Stimulated activated CD4-positive, alpha-beta T cell treated with anti-CD3 and anti-CD28 coated beads, Interleukin-15, amount 100 ng/mL, for 24 hours (primary cell): Measurements from ENCODE around the gene ICAM1.
"Not testable (repeated sequence)": the region's sequence is repeated elsewhere in the genome, so short reads cannot be mapped to it uniquely, and the experiment has no call there.

ENCODE experiments used
- DNase-seq: peaks from one replicate; pipeline ENCODE4 v3.0.0-alpha.2; 2020

The ICAM1 gene, protein sequence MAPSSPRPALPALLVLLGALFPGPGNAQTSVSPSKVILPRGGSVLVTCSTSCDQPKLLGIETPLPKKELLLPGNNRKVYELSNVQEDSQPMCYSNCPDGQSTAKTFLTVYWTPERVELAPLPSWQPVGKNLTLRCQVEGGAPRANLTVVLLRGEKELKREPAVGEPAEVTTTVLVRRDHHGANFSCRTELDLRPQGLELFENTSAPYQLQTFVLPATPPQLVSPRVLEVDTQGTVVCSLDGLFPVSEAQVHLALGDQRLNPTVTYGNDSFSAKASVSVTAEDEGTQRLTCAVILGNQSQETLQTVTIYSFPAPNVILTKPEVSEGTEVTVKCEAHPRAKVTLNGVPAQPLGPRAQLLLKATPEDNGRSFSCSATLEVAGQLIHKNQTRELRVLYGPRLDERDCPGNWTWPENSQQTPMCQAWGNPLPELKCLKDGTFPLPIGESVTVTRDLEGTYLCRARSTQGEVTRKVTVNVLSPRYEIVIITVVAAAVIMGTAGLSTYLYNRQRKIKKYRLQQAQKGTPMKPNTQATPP

DNA sequence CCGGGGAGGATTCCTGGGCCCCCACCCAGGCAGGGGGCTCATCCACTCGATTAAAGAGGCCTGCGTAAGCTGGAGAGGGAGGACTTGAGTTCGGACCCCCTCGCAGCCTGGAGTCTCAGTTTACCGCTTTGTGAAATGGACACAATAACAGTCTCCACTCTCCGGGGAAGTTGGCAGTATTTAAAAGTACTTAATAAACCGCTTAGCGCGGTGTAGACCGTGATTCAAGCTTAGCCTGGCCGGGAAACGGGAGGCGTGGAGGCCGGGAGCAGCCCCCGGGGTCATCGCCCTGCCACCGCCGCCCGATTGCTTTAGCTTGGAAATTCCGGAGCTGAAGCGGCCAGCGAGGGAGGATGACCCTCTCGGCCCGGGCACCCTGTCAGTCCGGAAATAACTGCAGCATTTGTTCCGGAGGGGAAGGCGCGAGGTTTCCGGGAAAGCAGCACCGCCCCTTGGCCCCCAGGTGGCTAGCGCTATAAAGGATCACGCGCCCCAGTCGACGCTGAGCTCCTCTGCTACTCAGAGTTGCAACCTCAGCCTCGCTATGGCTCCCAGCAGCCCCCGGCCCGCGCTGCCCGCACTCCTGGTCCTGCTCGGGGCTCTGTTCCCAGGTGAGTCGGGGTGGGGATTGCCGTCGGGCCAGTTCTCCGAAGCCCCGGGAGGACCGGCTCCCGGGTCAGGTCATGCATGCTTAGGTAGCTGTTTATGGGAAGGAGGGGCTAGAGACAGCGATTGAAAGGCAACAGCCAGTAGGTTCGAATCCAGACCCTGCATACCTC lies at the start of gene ICAM1:
Gene ICAM1, plus strand, starts transcription at position 505 of the 779 bp plus-strand sequence. Its CDS starts 40 bp downstream, at position 545.
- DNase-seq: peak; percentile 85

DNA sequence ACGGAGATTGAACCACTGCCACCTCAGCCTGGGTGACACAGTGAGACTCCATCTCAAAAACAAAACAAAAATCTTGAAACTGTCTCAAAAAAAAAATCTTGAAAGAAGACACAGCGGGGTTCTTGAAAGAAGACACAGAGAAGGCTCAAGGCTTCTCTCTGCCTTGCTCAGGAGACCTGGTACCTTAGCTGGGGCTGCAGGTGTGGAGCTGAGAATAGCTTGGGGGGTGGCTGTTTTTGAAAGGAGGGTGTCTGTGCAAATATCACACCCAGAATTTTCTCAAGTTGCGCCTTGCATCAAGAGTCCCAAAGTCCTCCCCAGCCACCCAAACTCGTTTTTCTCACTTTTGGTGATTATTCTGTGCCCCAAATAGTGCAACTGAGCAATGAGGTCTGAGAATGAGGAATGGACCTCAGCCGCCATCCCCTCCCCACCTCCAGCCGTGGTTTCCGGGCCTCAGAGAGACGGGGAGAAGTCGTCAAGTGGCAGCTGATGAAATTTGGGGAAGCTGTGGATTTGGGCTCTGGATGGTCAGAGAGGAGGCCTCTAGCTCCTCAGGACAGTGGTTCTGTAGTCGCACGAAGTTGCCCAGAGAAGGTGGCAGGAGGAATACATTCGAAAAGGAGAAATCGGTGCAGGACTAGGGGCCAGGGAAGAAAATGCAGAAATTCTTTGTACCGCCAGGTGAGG lies 48.6 kb upstream of the ICAM1 start:
- no peak for DNase-seq

DNA sequence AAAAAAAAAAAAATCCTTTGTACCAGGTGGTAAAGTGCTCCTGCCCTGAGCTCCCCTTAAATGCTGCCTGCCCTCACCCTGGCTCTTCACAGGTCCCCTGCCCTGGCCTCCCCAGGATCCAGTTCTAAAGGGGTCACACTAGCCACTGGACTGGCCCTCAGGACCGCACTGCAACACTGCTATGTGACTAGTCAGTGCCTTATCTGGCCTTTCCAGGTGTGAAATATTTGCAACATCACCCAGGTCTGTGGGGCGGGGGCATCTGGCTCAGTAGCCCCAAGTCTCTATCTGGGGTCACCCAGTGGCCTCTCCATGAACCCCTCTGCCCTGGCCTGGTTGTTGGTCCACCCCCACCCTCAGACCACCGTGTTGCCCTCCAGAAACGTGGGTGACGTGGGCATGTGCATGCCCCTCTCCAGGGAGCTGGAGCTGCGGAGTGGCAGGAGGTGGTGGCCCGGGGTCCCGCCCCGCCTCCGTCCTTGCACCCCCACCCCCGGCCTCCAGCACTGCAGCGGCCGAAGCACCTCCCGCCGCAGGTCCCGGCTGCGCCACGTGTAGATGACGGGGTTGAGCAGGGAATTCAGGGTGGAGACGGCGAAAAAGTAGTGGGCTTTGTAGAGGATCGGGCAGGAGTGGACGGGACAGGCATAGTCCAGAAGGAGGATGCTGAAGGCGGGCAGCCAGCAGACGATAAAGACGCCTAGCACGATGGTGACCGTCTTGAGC lies 47.3 kb upstream of the ICAM1 start:
- DNase-seq: no peak

DNA sequence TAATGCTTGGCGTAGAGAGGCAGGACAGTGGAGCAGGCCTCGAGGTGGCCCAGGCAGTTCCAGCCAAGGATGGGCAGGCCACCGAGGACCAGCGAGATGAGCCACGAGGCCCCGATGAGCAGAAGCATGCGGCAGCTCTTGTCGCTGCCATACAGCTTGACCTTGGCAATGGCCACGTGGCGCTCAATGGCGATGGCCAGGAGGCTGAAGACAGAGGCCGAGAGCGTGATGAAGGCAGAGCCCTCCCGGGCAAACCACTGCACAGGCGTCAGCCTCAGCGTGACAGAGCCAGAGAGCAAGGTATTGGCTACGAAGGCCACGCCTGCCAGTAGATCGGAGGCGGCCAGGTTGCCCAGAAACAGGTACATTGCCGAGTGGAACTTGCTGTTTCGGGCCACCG lies 46.6 kb upstream of the ICAM1 start:
- DNase-seq: no peak

DNA sequence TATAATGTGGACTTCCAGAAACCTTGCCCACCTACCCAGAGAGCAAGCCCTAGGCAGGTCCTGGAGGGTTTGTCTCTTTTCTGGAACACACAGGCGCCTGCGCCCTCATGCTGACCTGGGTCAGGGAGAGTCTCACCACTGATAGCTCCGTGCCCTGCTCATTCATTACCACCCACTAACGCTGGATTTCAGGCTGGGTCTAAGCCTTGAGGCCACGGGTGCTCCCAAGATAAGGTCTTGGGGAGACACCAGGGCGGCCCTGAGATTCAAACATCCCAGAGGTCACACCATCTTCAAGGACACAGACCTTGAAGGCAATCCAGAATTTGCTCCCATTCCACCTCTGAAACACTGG lies 44.9 kb upstream of the ICAM1 start:
- no peak for DNase-seq

DNA sequence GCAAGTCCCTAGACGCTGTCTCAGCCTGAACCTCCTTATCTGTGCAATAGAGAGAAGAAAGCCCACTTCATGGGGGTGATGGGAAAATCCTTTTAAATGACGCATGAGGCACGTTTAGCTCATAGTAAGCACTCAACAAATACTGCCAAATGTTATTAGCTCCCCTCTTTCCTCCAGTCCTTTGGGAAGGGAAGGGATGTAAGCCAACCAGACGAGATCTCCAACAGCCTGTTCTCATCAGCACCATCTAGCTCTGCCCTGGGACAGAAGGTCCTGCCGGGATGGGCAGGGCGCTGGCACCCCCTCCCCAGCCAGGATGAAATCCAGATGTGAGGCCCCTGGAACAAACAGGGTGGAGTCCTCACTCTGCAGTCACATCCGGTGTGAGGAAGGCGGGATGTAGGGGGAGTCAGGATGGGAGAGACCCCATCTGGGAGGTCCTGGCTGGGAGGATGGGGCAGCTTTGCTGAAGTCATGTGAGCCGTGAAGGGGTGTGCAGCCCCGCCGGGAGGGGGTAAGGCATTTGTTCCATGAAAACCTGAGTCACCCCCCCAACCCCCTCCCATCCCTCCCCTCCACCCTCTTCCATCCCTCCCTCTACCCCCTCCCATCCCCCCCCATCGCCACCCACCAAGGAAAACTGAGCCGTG lies 44.4 kb upstream of the ICAM1 start:
- DNase-seq: no peak

DNA sequence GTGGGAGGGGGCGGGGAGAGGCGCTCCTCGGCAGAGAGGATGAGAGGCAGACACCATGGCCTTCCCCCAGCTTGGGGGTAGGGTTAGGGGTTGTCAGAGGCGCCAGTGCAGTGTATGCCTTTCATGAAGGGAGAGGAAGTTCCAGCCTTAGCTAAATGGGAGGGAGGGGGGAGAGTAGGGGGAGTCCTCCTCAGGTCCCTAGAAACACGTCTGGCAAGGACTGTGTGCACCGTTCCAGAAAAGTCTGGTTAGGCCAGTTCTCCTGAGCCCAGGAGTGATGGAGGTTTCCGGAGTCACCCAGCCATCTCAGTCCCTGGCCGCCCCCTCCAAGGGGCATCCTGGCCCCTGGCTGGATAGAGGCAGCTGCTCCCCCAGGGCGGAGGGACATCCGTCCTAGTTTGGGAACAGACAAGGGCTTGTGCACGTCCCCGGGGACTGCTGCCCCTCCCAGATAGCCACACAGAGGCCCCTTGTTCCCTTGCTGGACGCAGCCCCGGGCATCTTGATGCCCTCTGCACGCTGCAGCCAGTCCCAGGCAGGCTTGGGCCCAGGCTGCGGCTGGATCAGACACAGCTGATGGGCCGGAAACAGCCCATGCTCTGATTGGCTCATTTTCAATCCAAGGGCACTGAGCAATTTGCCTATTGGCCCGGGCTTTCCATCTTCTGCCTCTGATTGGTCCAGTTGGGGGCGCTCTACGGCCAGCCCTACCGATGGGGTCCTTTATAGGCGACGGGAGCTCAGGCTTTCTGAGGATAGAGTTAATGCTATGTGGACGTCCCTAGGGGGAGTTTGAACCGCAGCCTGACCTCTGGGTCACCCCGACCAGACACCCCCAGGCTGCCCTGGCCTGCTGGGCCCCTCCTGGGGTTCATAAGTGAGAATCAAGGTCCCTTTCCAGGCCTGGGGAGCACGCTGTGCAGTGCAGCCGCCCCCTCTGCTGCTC lies 43.6 kb upstream of the ICAM1 start:
- DNase-seq: no peak

DNA sequence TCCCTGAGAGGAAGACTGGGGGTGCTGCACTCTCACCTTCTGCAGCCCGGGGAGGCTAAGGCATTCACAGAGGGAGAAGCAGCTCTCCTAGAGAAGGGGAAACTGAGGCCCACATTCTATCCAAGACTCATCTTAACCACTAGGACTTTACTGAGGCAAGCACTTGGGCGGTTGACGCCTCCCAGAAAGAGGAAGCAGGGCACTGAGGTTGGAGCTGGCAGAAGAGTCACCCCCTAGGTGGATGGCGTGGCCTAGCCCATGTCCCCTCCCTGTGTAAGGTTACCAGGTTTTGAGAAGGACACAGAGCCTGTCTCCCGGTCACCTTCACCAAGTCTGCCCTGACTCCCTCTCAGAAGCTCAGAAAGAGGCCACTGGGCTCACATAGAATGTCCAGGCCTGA lies 42.5 kb upstream of the ICAM1 start:
- DNase-seq: no peak

DNA sequence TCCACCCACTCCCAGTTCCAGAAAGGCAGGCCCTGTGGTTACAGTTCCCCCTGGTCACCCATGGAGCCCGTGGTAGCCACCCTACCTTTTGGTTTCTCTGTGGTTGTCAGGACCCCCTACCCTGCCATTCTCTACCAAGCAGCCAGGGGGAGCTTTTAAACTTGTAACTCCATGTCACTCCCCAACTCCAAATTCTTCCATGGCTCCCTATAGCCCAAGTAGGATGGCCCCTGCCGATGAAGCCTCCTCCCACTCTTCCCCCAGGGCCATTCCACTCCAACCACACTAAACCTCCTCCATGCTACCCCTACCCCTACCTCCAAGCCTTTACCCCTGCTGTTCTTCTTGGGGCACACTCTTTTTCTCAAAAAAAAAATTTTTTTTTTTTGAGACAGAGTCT lies 42.0 kb upstream of the ICAM1 start:
- peak; percentile 47 for DNase-seq

DNA sequence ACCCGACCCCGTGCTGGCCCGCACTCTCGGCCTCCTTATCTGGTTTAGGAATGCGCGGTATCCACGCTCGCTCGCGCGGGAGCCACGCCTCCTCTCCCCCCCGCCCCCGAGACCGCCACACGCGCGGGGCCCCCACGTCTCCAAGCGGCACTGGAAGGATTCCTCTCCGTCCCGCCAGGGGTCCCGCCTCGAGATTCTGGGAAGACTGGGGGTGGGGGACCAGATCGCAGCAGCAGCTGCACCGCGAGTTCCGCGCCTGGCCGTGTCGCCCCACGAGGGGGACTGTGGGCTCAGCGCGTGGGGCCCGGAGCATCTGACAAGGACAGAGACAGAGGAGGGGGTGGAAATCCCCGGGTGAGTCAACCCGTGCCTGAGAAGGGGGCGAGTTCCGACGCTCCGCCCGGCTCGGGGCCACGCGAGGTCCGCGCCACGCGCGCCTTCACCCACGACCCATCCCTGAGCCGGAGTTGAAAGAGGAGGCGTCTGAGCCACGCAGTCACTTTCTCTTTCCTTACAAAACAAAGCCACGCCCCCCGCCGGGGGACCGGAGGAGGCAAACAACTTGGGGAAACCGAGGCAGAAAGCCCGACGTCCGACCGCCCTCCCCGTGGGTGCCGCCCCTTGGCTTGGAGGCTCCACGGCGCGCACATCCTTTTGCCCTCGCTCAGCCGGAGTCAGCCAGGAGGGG lies 40.6 kb upstream of the ICAM1 start:
- DNase-seq: peak; percentile 67

DNA sequence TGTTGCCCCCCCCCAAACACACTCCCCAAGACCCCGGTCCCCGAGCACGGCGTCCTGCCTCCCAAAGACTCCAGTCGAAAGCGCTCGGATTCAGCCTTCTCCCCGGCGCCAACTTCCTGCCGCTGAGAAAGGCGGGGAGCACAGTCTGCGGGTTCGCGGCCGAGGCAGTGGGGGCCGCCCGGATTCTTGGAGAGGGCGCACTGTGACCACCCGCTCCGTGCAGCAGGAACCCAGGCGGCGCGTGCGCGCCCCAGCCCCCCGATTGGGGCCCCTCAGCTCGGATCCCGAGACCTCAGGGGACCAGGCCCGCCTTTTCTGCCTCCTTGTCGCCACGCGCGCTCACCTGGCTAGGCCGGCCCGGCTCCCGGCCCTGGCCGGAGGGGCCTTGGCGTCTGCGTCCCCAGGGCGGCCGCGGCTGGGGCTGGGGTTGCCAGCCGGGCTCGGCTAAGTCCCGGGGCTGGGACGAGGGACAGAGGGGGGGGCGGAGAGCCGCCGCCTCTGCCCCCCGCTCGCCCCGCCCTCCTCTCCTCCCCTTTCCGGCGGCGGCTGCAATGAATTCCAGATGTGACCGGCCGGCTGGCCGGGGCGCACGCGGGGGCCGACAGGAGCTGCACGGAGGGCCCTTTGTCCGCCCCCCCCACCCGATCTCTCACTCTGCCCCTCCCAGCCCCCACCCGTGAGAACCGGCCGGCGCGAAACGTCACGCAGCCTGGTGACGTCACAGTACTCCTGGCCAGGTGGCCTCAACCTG lies 39.9 kb upstream of the ICAM1 start, which contains the start of gene S1PR2:
Gene S1PR2, minus strand, starts transcription at position 471 of the 751 bp plus-strand sequence. CDS start 6,426 bp downstream, outside the sequence.
- peak; percentile 83 for DNase-seq

DNA sequence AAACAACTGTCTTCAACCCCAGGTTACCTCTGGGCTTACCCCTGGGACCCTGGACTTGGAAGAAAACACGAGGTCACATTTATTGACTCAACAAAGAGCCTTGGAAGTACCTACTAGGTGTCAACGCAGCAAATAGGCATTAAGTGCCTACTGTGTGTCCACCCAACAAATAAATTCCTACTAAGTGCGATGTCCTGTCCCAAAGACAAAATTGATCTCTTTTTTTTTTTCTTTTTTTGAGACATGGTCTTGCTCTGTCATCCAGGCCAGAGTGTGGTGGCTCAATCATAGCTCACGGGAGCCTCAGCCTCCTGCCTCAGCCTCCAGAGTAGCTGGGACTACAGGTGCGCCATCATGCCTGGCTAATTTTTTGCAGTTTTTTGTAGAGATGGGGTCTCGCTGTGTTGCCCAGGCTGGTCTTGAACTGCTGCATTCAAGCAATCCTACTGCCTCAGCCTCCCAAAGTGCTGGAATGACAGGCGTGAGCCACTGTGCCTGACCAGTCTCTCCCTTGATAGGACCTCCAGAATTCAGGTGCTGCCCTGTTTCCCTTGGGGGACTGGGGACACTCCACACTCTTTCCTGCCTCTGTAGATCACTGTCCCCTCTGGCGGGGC lies 39.2 kb upstream of the ICAM1 start:
- no peak for DNase-seq

DNA sequence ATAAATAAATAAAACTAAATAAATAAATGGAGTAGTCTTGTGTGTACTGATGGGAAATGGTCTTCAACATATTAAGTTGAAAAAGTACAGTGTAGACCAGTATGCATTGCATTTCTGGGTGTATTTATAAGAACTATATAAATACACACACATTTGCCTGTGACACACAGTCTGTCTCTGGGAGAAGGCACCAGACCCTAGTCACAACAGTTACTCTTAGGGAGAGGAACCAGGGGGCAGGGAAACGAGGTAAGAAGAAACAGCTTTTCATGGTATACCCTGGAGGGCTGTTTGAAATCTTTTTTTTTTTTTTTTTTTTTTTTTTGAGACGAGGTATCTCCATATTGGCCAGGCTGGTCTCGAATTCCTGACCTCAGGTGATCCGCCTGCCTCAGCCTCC lies 37.0 kb upstream of the ICAM1 start:
- DNase-seq: no peak

DNA sequence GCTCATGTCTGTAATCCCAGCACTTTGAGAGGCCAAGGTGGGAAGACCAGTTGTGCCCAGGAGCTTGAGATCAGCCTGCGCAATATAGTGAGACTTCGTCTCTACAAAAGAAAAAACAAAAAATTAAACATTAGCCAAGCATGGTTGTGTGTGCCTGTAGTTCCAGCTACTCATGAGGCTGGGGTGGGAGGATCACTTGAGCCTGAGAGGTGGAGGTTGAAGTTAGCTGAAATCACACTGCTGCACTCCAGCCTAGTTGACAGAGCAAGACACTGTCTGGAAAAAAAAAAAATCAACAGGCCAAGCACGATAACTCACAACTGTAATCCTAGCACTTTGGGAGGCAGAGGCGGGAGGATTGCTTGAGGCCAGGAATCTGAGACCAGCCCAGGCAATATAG lies 35.9 kb upstream of the ICAM1 start:
- DNase-seq: no peak

DNA sequence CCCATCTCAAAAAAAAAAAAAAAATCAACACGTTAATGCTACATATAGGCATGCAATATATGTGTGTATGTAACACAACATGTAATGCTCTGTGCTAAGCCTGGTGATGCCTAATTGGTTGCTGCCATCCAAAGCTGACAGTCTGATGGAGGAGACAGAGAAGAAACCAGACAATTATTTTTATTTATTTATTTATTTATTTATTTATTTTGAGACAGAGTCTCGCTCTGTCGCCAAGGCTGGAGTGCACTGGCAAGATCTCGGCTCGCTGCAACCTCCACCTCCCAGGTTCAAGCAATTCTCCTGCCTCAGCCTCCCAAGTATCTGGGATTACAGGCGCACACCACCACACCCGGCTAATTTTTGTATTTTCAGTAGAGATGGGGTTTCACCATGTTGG lies 35.5 kb upstream of the ICAM1 start:
- DNase-seq: not testable (repeated sequence)

DNA sequence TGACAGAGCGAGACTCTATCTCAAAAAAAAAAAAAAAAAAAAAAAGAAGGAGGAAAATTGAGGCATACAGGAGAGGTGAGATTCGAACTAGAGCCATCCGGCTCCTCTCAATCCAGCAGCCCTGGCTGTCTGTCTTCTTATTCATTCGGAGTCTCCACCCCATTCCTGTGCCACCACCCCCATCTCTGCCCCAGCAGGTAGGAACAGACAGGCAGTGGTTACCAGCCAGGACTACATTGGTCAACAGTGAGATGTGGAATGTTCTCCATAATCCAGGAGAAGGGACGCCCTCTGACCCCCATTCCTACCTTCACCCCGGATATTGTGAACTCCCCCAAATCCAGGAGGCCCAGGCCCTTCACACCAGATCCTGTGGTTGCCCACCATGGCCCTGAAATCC lies 33.2 kb upstream of the ICAM1 start:
- no peak for DNase-seq

DNA sequence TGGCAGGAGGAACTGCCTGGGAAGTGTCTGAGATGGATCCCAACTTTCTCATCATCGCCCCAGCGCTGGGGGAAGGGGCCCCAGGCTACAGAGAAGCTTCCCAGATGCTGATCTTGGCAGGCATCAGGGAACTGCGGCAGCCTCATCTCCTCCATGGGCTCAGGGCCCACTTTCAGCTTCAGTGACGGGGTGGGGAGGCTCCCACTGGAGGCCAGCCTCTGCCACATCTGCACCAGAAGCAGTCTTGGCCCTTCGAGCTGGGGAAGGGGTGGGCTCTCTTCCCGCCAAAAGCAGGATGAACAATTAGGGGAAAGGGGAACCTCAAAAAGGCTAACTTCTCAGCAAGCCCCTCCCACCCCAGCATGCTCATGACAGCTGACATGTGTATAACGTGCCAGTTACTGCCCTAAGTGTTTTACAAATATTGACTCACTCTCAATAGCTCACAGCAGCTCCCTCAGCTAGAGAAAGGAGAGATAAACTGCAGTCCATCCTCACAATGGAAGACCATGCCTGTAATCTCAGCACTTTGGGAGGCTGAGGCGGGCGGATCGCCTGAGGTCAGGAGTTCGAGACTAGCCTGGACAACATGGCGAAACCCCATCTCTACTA lies 32.6 kb upstream of the ICAM1 start:
- no peak for DNase-seq

DNA sequence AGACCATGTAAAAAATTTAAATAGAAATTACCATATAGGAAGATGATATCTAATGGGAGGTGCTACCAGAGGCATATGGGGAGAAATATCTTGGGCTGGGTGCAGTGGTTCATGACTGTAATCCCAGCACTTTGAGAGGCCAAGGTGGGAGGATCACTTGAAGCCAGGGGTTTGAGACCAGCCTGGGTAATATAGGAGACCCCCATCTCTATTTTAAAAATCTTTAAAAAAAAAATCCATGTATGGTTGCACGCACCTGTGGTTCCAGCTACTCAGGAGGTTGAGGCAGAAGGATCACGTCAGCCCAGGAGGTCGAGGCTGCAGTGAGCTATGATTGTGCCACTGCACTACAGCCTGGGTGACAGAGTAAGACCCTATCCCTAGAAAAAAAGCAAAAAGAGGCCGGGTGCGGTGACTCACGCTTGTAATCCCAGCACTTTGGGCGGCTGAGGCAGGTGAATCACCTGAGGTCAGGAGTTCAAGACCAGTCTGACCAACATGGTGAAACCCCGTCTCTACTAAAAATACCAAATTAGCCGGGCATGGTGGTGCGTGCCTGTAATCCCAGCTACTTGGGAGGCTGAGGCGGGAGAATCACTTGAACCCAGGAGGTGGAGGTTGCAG lies 29.0 kb upstream of the ICAM1 start:
- not testable (repeated sequence) for DNase-seq
